Activated CD4-positive, CD25-positive, alpha-beta regulatory T cell treated with anti-CD3 and anti-CD28 coated beads, Interleukin-2, amount 50 U/mL, for 24 hours (primary cell): Measurements from ENCODE around the gene PALLD.

ENCODE experiments used
- ATAC-seq, 2 donors: fragments of 150-1000 bp; cut with Tn5 transposase; one replicate each; pipeline ENCODE4 v1.10.0; 2021; ENCODE audit warnings: mild to moderate bottlenecking in 1 of 2, moderate library complexity in 1 of 2

Gene PALLD

GRCh38 chr4:168736860-168737805 lies 240.3 kb downstream of the PALLD start:
- no peak for ATAC-seq

GRCh38 chr4:168737806-168738172 lies 240.9 kb downstream of the PALLD start:
- no peak for ATAC-seq

GRCh38 chr4:168739886-168740285 lies 243.0 kb downstream of the PALLD start:
- ATAC-seq = no peak

GRCh38 chr4:168740691-168741090 lies 243.8 kb downstream of the PALLD start:
- no peak for ATAC-seq

- no peak for ATAC-seq
These were observed 244.7 kb downstream of the PALLD start for GRCh38 chr4:168741281-168742173.

GRCh38 chr4:168743131-168743530 lies 246.3 kb downstream of the PALLD start:
- ATAC-seq = no peak

GRCh38 chr4:168743601-168744000 lies 246.7 kb downstream of the PALLD start:
- ATAC-seq = no peak

GRCh38 chr4:168744021-168744420 lies 247.2 kb downstream of the PALLD start:
- no peak for ATAC-seq

- ATAC-seq = no peak
These were observed 252.0 kb downstream of the PALLD start for GRCh38 chr4:168748807-168749206.

- no peak for ATAC-seq
These were observed 254.7 kb downstream of the PALLD start for GRCh38 chr4:168751263-168752225.

GRCh38 chr4:168755598-168756477 lies 259.0 kb downstream of the PALLD start:
- ATAC-seq = no peak

- no peak for ATAC-seq
These were observed 260.6 kb downstream of the PALLD start for GRCh38 chr4:168757500-168757899.

GRCh38 chr4:168758351-168758876 lies 261.6 kb downstream of the PALLD start:
- no peak for ATAC-seq

- ATAC-seq = no peak
These were observed 262.5 kb downstream of the PALLD start for GRCh38 chr4:168759321-168759720.

- no peak for ATAC-seq
These were observed 263.2 kb downstream of the PALLD start for GRCh38 chr4:168759959-168760527.

GRCh38 chr4:168761066-168761465 lies 264.2 kb downstream of the PALLD start:
- no peak for ATAC-seq

- no peak for ATAC-seq
These were observed 268.5 kb downstream of the PALLD start for GRCh38 chr4:168765322-168765721.

GRCh38 chr4:168765726-168766125 lies 268.9 kb downstream of the PALLD start:
- no peak for ATAC-seq

GRCh38 chr4:168766604-168767316 lies 269.9 kb downstream of the PALLD start:
- ATAC-seq = no peak

- ATAC-seq = no peak
These were observed 272.6 kb downstream of the PALLD start for GRCh38 chr4:168769416-168769815.
